ENCODE measurements around the gene ASB2.

- no peak for TF ChIP-seq POLR2A (IDR thresholded peaks at IDR 0.05)
- no peak for TF ChIP-seq CTCF (IDR thresholded peaks at IDR 0.05)
- TF ChIP-seq EP300 (IDR thresholded peaks at IDR 0.05): no peak
- TF ChIP-seq POLR2AphosphoS5 (IDR thresholded peaks at IDR 0.05): no peak
These were observed 48.6 kb downstream of the ASB2 start for GRCh38 chr14:93927800-93928145.
